ENCODE measurements around the gene CST7. TPM values are rescaled to one million over a fixed set of nuclear protein-coding genes. Genes with fewer than 3 reads are reported as not detected.

Gene CST7
- total RNA-seq, 1 experiment from 2014 or later, result not detected

DNA sequence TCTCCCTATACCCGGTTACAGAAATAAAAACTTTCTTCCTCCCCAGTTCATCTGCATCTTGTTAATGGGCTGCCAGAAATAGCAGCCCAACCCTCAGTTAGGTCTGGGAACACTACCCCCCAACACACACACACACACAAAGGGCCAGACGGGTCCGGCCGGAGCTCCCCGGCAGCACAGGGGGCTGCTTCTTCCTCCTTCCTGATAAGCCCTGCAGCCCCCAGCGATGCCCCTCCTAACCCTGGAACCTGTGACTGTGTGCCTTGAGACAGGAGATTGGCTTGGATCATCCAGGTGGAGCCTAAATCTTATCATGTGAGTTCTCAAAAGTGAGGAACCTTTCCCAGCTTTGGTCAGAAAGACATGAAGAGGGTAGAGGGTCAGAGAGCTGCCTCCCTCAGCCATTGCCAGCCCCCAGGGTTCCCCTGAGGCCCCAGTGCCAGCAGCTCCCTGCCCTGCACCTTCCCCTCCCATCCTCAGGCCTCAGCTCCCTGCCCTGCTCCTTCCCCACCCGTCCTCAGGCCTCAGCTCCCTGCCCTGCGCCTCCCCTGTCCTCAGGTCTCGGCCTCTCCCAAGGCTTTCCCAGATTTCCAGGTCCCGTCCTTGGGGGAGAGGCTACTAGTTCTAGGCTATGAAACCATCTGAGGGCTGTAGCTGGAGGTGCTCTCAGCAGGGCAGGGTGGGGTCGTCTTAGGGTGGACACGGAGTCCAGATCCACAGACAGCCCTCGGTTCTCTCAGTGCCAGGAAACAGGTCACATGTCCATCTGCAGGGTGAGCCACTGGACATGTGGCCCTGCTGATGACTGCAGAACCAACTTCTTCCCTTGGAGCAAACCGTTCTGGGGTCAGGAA is 34.5 kb upstream of the CST7 start:
- Histone ChIP-seq H3K4me1 (ENCODE audit: insufficient read depth, low read length) (no peaks in the 10 kb centered on the region), H2AFZ (ENCODE audit: low read length) (no peak overlapping the region), H3K9ac (ENCODE audit: low read length) (no peak overlapping the region), H3K9me2 (replicated peaks; ENCODE audit: low read length) (no peaks in the 10 kb centered on the region), H3K79me2 (ENCODE audit: low read length) (no peaks in the 10 kb centered on the region), H3K4me2 (ENCODE audit: low read length) (no peak overlapping the region), H3K36me3 (ENCODE audit: low read depth, low read length) (no peaks in the 10 kb centered on the region), H3F3A (ENCODE audit: low read length, unreplicated experiment) (no peaks in the 10 kb centered on the region), H4K20me1 (ENCODE audit: low read length) (no peaks in the 10 kb centered on the region), H3K4me3 (ENCODE audit: low read length) (no peak overlapping the region), H3K27me3 (ENCODE audit: low read length) (peaks cover 67% of the 10 kb centered on the region), H3K27ac (ENCODE audit: low read length) (no peak overlapping the region), H3K9me3 (ENCODE audit: low read length) (no peaks in the 10 kb centered on the region)
- TF ChIP-seq EZH2phosphoT487 (IDR thresholded peaks at IDR 0.05; ENCODE audit: borderline replicate concordance, low read length) (no peak), EZH2 (IDR thresholded peaks at IDR 0.05; ENCODE audit: low read length, unreplicated experiment) (no peak)
- TF ChIP-seq, protein P1, sequence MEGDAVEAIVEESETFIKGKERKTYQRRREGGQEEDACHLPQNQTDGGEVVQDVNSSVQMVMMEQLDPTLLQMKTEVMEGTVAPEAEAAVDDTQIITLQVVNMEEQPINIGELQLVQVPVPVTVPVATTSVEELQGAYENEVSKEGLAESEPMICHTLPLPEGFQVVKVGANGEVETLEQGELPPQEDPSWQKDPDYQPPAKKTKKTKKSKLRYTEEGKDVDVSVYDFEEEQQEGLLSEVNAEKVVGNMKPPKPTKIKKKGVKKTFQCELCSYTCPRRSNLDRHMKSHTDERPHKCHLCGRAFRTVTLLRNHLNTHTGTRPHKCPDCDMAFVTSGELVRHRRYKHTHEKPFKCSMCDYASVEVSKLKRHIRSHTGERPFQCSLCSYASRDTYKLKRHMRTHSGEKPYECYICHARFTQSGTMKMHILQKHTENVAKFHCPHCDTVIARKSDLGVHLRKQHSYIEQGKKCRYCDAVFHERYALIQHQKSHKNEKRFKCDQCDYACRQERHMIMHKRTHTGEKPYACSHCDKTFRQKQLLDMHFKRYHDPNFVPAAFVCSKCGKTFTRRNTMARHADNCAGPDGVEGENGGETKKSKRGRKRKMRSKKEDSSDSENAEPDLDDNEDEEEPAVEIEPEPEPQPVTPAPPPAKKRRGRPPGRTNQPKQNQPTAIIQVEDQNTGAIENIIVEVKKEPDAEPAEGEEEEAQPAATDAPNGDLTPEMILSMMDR (conservative IDR thresholded peaks at IDR 0.05; ENCODE audit: low read depth, low read length), result no peak
- POLR2A ChIA-PET (ENCODE audit: unreplicated experiment), result no interaction called here
- DNase-seq, result no peak
- intact Hi-C loops (cut with micrococcal nuclease), result loop anchor here (5.0 kb wide), 1 partner anchor 977 kb away; no protein-coding TSS in a partner anchor
- ATAC-seq, result no peak
- CTCF ChIA-PET, result no interaction called here
- no TSS peak for BruUV-seq (replicated peaks)

DNA sequence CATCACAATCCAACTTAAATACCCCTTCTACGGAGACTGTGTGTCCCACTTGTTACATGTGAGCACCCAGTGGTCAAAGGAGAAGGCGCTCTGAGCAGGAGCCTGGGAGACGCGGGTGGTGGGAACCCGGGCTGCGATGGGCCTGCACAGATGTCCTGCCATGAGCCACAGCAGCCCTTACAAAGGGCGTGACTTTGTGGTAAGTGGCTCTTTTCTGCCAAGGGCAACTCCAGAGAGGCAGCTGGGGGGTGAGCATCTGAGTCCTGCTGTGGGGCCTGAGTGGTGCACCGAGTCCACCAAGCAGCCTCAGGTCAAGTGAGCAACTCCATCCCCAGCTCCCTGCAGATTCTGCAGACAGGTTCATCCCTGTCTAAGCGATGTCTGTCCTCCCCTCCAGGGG is 33.6 kb upstream of the CST7 start:
- intact Hi-C loops (cut with micrococcal nuclease), result loop anchor here (5.0 kb wide), 1 partner anchor 978 kb away; no protein-coding TSS in a partner anchor
- H4K20me1 ChIP-seq (ENCODE audit: low read length), result no peaks in the 10 kb centered on the region
- H3K79me2 ChIP-seq (ENCODE audit: low read length), result no peaks in the 10 kb centered on the region
- no peaks in the 10 kb centered on the region for H3K9me2 ChIP-seq (replicated peaks; ENCODE audit: low read length)
- H3K4me2 ChIP-seq (ENCODE audit: low read length), result no peak overlapping the region
- H3K36me3 ChIP-seq (ENCODE audit: low read depth, low read length), result no peaks in the 10 kb centered on the region
- ChIA-PET CTCF (no interaction called here), POLR2A (ENCODE audit: unreplicated experiment) (no interaction called here)
- no peak overlapping the region for H3K27ac ChIP-seq (ENCODE audit: low read length)
- H3K4me3 ChIP-seq (ENCODE audit: low read length), result no peak overlapping the region
- H3K9ac ChIP-seq (ENCODE audit: low read length), result no peak overlapping the region
- no peak overlapping the region for H2AFZ ChIP-seq (ENCODE audit: low read length)
- H3K27me3 ChIP-seq (ENCODE audit: low read length), result peaks cover 60% of the 10 kb centered on the region
- no peaks in the 10 kb centered on the region for H3K4me1 ChIP-seq (ENCODE audit: insufficient read depth, low read length)
- no peak for ATAC-seq
- no TSS peak for BruUV-seq (replicated peaks)
- no peaks in the 10 kb centered on the region for H3K9me3 ChIP-seq (ENCODE audit: low read length)
- TF ChIP-seq EZH2 (IDR thresholded peaks at IDR 0.05; ENCODE audit: low read length, unreplicated experiment) (no peak), EZH2phosphoT487 (IDR thresholded peaks at IDR 0.05; ENCODE audit: borderline replicate concordance, low read length) (no peak)
- TF ChIP-seq, protein P1 (conservative IDR thresholded peaks at IDR 0.05; ENCODE audit: low read depth, low read length), result no peak
- DNase-seq, result no peak
- no peaks in the 10 kb centered on the region for H3F3A ChIP-seq (ENCODE audit: low read length, unreplicated experiment)

DNA sequence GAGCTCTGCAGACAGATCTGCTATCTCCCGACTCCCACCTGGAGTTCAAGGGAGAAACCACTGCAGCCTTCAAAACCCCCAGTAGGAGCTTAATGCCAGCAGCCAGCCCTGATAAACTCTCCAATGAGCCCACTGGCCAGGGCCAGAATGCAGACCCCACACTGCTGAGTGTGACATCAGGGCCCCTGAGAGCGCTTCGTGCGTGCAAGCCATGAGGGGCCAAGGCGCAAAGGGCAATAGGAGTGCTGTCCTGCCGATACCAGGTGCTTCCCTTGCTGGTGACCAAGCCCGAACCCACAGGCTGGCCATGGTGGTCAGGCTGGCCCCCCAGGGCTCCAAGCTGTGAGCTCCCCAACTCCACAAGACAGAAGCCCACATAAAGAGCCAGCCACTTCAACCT is 33.2 kb upstream of the CST7 start:
- Histone ChIP-seq H2AFZ (ENCODE audit: low read length) (no peak overlapping the region), H3K79me2 (ENCODE audit: low read length) (no peaks in the 10 kb centered on the region), H3F3A (ENCODE audit: low read length, unreplicated experiment) (no peaks in the 10 kb centered on the region), H3K4me2 (ENCODE audit: low read length) (no peak overlapping the region), H3K27ac (ENCODE audit: low read length) (no peak overlapping the region), H3K9me2 (replicated peaks; ENCODE audit: low read length) (no peaks in the 10 kb centered on the region), H3K36me3 (ENCODE audit: low read depth, low read length) (no peaks in the 10 kb centered on the region), H3K9me3 (ENCODE audit: low read length) (no peaks in the 10 kb centered on the region), H3K4me3 (ENCODE audit: low read length) (no peak overlapping the region), H3K9ac (ENCODE audit: low read length) (no peak overlapping the region), H3K4me1 (ENCODE audit: insufficient read depth, low read length) (no peaks in the 10 kb centered on the region), H4K20me1 (ENCODE audit: low read length) (no peaks in the 10 kb centered on the region), H3K27me3 (ENCODE audit: low read length) (peaks cover 56% of the 10 kb centered on the region)
- no TSS peak for BruUV-seq (replicated peaks)
- ChIA-PET CTCF (no interaction called here), POLR2A (ENCODE audit: unreplicated experiment) (no interaction called here)
- TF ChIP-seq EZH2phosphoT487 (IDR thresholded peaks at IDR 0.05; ENCODE audit: borderline replicate concordance, low read length), result no peak
- TF ChIP-seq EZH2 (IDR thresholded peaks at IDR 0.05; ENCODE audit: low read length, unreplicated experiment), result no peak
- TF ChIP-seq, protein P1 (conservative IDR thresholded peaks at IDR 0.05; ENCODE audit: low read depth, low read length), result no peak
- ATAC-seq (no peak), DNase-seq (no peak)
- intact Hi-C loops (cut with micrococcal nuclease), result loop anchor here (5.0 kb wide), 1 partner anchor 979 kb away; no protein-coding TSS in a partner anchor
